ENCODE data around the gene EIF3K. TPM values are rescaled to one million over a fixed set of nuclear protein-coding genes. Genes with fewer than 3 reads are reported as not detected.

The EIF3K gene
- total and polyA plus RNA-seq, 10 of the 15 experiments (the other 5 are each of a cell fraction or from before 2014, with no cell fraction given) = 330 to 927 (median 436) TPM

DNA sequence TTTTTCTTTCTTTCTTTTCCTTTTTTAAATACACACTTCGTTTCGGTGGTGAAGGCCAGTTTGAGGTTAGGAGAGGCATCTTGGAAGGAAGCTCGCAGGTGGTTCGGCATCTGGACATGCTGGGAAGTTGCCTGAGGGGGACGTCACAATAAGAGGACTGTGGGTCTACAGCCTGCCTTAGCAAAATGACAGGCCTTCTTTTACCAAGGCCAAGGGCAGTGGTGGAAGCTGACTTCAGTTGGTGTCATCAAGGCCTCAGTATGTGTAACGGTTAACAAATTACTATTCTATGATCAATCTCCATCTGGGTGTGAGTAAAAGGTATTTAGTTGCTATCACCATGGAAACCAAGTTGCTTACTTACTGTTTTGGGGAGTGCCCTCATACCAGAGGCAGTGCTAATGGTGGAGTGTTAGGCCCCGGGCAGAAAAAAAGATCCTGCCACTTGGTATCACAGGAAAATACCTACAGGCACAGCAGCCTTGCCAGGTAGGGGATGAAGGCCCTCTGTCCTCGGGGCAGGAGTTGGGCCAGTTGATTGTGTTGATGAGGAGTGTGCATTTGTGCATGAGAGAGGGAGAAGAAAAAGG, 38.7 kb downstream of the EIF3K start (continued):
- TF ChIP-seq SREBF2 (IDR thresholded peaks at IDR 0.05; ENCODE audit: low read length) = no peak

DNA sequence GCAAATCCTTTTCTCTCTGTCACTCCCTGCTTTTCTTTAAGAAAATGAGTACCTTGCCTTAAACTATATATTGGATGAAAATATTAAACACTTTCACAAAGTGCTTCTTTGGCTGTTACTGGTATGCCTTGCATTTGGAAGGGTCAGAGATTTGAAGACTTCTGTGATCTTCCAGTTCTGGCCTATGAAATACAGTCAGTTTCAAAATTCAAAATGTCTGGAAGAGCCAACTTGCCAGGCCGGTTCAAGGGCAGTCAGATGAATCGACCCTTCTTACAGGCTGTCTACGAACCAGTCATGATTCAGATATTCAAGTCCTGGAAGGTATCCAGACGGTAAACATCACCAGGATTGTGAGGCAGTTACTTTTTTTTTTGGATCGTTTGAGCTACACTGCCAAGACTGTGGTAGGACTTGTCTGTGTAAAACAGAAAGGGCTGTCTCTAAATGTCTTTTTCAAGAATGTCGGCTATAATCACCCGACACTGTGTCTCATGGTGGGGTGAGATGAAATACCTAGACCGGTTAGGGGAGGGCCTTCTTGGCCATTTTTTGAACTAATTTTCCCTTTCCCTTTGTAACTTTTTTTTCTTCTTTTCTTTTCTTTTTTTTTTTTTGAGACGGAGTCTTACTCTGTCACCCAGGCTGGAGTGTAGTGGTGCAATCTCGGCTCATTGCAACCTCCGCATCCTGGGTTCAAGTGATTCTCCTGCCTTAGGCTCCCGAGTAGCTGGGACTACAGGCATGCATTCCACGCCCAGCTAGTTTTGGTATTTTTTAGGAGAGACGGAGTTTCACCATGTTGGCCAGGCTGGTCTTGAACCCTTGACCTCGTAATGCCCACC, 39.7 kb downstream of the EIF3K start:
- POLR2A ChIA-PET = interaction anchor here (0.6 to 2.8 kb wide), 4 partner anchors 10 to 142 kb away, joined by 3 to 8 read pairs (median 4); partner anchors contain the start of gene ACTN4
- no peak overlapping the region for H3K9ac ChIP-seq (ENCODE audit: control insufficient read depth, insufficient read depth, low read length)
- TF ChIP-seq, protein P1, sequence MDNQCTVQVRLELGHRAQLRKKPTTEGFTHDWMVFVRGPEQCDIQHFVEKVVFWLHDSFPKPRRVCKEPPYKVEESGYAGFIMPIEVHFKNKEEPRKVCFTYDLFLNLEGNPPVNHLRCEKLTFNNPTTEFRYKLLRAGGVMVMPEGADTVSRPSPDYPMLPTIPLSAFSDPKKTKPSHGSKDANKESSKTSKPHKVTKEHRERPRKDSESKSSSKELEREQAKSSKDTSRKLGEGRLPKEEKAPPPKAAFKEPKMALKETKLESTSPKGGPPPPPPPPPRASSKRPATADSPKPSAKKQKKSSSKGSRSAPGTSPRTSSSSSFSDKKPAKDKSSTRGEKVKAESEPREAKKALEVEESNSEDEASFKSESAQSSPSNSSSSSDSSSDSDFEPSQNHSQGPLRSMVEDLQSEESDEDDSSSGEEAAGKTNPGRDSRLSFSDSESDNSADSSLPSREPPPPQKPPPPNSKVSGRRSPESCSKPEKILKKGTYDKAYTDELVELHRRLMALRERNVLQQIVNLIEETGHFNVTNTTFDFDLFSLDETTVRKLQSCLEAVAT (IDR thresholded peaks at IDR 0.05) = no peak
- TF ChIP-seq PAX5 (IDR thresholded peaks at IDR 0.05; ENCODE audit: borderline replicate concordance, low read depth, low read length) (no peak), NR2F1 (conservative IDR thresholded peaks at IDR 0.05) (no peak), EP300 (IDR thresholded peaks at IDR 0.05; ENCODE audit: borderline replicate concordance in 1 of 2, control insufficient read depth in 1 of 2, low read depth in 2 of 2, low read length in 2 of 2) (no peak), CREB1 (IDR thresholded peaks at IDR 0.05; ENCODE audit: low read depth) (no peak), IKZF1 (conservative IDR thresholded peaks at IDR 0.05) (no peak), RAD51 (IDR thresholded peaks at IDR 0.05) (no peak), SMARCA5 (IDR thresholded peaks at IDR 0.05) (no peak), HDAC6 (IDR thresholded peaks at IDR 0.05; ENCODE audit: unreplicated experiment) (no peak), YBX1 (IDR thresholded peaks at IDR 0.05) (no peak), ATF7 (IDR thresholded peaks at IDR 0.05; ENCODE audit: low read depth) (no peak), SIX5 (IDR thresholded peaks at IDR 0.05; ENCODE audit: low read depth, low read length, severe bottlenecking) (no peak), PAX8 (IDR thresholded peaks at IDR 0.05) (no peak)
- TF ChIP-seq, protein P2, sequence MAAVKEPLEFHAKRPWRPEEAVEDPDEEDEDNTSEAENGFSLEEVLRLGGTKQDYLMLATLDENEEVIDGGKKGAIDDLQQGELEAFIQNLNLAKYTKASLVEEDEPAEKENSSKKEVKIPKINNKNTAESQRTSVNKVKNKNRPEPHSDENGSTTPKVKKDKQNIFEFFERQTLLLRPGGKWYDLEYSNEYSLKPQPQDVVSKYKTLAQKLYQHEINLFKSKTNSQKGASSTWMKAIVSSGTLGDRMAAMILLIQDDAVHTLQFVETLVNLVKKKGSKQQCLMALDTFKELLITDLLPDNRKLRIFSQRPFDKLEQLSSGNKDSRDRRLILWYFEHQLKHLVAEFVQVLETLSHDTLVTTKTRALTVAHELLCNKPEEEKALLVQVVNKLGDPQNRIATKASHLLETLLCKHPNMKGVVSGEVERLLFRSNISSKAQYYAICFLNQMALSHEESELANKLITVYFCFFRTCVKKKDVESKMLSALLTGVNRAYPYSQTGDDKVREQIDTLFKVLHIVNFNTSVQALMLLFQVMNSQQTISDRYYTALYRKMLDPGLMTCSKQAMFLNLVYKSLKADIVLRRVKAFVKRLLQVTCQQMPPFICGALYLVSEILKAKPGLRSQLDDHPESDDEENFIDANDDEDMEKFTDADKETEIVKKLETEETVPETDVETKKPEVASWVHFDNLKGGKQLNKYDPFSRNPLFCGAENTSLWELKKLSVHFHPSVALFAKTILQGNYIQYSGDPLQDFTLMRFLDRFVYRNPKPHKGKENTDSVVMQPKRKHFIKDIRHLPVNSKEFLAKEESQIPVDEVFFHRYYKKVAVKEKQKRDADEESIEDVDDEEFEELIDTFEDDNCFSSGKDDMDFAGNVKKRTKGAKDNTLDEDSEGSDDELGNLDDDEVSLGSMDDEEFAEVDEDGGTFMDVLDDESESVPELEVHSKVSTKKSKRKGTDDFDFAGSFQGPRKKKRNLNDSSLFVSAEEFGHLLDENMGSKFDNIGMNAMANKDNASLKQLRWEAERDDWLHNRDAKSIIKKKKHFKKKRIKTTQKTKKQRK (IDR thresholded peaks at IDR 0.05; ENCODE audit: low read depth, low read length) = no peak

More for the DNA sequence above, 39.7 kb downstream of the EIF3K start:
- peaks cover 29% of the 10 kb centered on the region for H3K4me1 ChIP-seq (ENCODE audit: control insufficient read depth, insufficient read depth, low read length)
- H3K9me3 ChIP-seq (replicated peaks; ENCODE audit: control insufficient read depth, insufficient read depth, low read length) = no peaks in the 10 kb centered on the region
- H3K27ac ChIP-seq (ENCODE audit: control insufficient read depth, insufficient read depth) = no peak overlapping the region
- ChIA-PET CTCF (interaction anchor here (0.9 to 1.3 kb wide), 4 partner anchors 9 to 143 kb away, joined by 3 to 5 read pairs (median 3); no protein-coding TSS in a partner anchor), SMC1A (ENCODE audit: uncharacterized antibody, unreplicated experiment) (interaction anchor here (0.7 to 1.9 kb wide), 4 partner anchors 8 to 25 kb away, joined by 3 to 7 read pairs (median 3); no protein-coding TSS in a partner anchor), RAD21 (ENCODE audit: unreplicated experiment) (interaction anchor here (0.6 to 1.4 kb wide), 2 partner anchors 9 to 11 kb away, joined by 4 read pairs; partner anchors contain the start of gene ACTN4)
- WGBS (ENCODE audit: insufficient coverage, insufficient replicate concordance, low lambda C conversion rate, missing lambda C conversion rate) = 88% methylated on average over 14 of the region's 15 CpGs
- in situ Hi-C loops (cut with MboI) (no loop called here), intact Hi-C loops (cut with micrococcal nuclease; ENCODE audit: unreplicated experiment) (no loop called here)
- H3K36me3 ChIP-seq (ENCODE audit: control insufficient read depth in 2 of 2, insufficient read depth in 2 of 2, low read length in 1 of 2) = peaks cover 4 to 10% of the 10 kb centered on the region in 2 experiments; a peak in 2 of 4 replicates
- no peaks in the 10 kb centered on the region; the same call in 1 of the 2 replicates for H4K20me1 ChIP-seq (ENCODE audit: control insufficient read depth, insufficient read depth)
- FAIRE-seq (no peak), ATAC-seq (no peak), DNase-seq (ENCODE audit: low read depth, low spot score) (no peak)
- H3K27me3 ChIP-seq (replicated peaks in 1 of 2; ENCODE audit: control insufficient read depth in 2 of 2, insufficient read depth in 2 of 2, low read length in 1 of 2) = no peaks in the 10 kb centered on the region
- BruUV-seq (replicated peaks) = no TSS peak
- peaks cover 82% of the 10 kb centered on the region for H3K79me2 ChIP-seq (ENCODE audit: control insufficient read depth, insufficient read depth, low read length)
- no peak overlapping the region for H3K4me3 ChIP-seq
- no peak overlapping the region for H2AFZ ChIP-seq (ENCODE audit: control insufficient read depth, low read depth, low read length)
- no peak overlapping the region for H3K4me2 ChIP-seq (ENCODE audit: control insufficient read depth, insufficient read depth)

Data from GM12878 (cell line).